Muscle of back (tissue), 10 donors: ENCODE measurements around the gene ADAMTS15. TPM values are rescaled to one million over a fixed set of nuclear protein-coding genes. Genes with fewer than 3 reads are reported as not detected.

ENCODE experiments used
- polyA plus RNA-seq, 10 donors: library from polyadenylated mRNA; unstranded; fragments of 120-200 nt; gene quantifications; one replicate each; pipeline ENCODE4 v1.2.1, GENCODE V29; 2013; ENCODE audit not compliant: insufficient read length in 10 of 10

The ADAMTS15 gene
- polyA plus RNA-seq, 10 donors, result 16.6 to 28.9 (median 21.3) TPM

Other genes starting within 250 kb of the ADAMTS15 start
- gene ZBTB44, start 133.7 kb upstream of the ADAMTS15 start, polyA plus RNA-seq, result 10 to 100 TPM; 23.6 to 39.4 (median 30.9) TPM
- 10 to 100 TPM in 6 of 10 donors, 1 to 10 TPM in 4; 8.3 to 13.4 (median 11.4) TPM for gene ADAMTS8, start 20.0 kb upstream of the ADAMTS15 start, polyA plus RNA-seq